ENCODE measurements around the gene USP54. TPM values are rescaled to one million over a fixed set of nuclear protein-coding genes. Genes with fewer than 3 reads are reported as not detected.
A peak's percentile ranks its signal among the peaks of the same experiment; 100 is the strongest.

The USP54 gene
- total and polyA plus RNA-seq, 9 of the 15 experiments (the other 6 are each of a cell fraction or from before 2014, with no cell fraction given) = 3.8 to 40.1 (median 16.9) TPM

- TF ChIP-seq, protein P1, sequence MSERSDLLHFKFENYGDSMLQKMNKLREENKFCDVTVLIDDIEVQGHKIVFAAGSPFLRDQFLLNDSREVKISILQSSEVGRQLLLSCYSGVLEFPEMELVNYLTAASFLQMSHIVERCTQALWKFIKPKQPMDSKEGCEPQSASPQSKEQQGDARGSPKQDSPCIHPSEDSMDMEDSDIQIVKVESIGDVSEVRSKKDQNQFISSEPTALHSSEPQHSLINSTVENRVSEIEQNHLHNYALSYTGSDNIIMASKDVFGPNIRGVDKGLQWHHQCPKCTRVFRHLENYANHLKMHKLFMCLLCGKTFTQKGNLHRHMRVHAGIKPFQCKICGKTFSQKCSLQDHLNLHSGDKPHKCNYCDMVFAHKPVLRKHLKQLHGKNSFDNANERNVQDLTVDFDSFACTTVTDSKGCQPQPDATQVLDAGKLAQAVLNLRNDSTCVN (CRISPR knock-in tag; IDR thresholded peaks at IDR 0.05) = peak; percentile 54; the same call in 1 of the 2 replicates
- TF ChIP-seq BRCA1 (IDR thresholded peaks at IDR 0.05) (no peak), BRCA1 (CRISPR knock-in tag; IDR thresholded peaks at IDR 0.05) (no peak), MYC (IDR thresholded peaks at IDR 0.05; ENCODE audit: low read depth, low read length) (peak; percentile 30; the same call in 1 of the 2 replicates), MYC (CRISPR knock-in tag; IDR thresholded peaks at IDR 0.05; ENCODE audit: borderline replicate concordance, low read depth) (no peak), RBM34 (IDR thresholded peaks at IDR 0.05; ENCODE audit: borderline replicate concordance, insufficient read depth, low read length) (no peak), ZBTB40 (IDR thresholded peaks at IDR 0.05) (peak; percentile 26; the same call in 1 of the 2 replicates), ZBTB40 (CRISPR knock-in tag; IDR thresholded peaks at IDR 0.05) (no peak), GABPA (tag; conservative IDR thresholded peaks at IDR 0.05; ENCODE audit: low read depth) (0 out of 2 replicates have a peak, but pooled peaks have one; percentile 12), HDAC3 (IDR thresholded peaks at IDR 0.05; ENCODE audit: borderline replicate concordance, partially characterized antibody) (no peak), NUFIP1 (IDR thresholded peaks at IDR 0.05; ENCODE audit: partially characterized antibody) (peak; percentile 52), MNT (conservative IDR thresholded peaks at IDR 0.05) (peak in 1 of 2 experiments; percentile 3; a peak in 1 of 4 replicates)
These were observed at the start of gene USP54 (continued) for GRCh38 chr10:73590881-73591799.

Measured in K562 (cell line).